ENCODE results near the gene RAB3GAP1. TPM values are rescaled to one million over a fixed set of nuclear protein-coding genes. Genes with fewer than 3 reads are reported as not detected.

RAB3GAP1 gene
- total RNA-seq, 1 donor from 2014 or later = 37.3 TPM

DNA sequence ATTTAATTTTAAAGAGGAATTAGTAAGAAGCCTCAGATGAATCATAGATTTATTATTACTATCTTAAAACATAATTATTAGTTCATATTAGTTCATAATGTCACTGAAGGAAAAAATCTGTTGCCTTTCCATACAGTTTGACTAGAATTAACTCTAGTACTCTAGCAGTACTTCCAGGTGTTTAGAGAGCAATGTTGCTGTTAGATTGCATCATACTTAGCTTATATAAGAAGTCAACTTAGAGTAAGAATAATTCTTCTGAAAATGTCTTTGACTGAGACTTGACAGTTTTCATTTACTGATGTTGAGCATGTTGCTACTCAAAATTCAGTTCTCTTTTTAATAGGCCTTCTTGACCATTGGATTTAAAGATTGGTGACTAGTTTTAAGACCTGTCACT is 4.7 kb downstream of the RAB3GAP1 start:
- no peaks in the 10 kb centered on the region for H3K9me3 Mint-ChIP-seq
- TF ChIP-seq, protein P1, sequence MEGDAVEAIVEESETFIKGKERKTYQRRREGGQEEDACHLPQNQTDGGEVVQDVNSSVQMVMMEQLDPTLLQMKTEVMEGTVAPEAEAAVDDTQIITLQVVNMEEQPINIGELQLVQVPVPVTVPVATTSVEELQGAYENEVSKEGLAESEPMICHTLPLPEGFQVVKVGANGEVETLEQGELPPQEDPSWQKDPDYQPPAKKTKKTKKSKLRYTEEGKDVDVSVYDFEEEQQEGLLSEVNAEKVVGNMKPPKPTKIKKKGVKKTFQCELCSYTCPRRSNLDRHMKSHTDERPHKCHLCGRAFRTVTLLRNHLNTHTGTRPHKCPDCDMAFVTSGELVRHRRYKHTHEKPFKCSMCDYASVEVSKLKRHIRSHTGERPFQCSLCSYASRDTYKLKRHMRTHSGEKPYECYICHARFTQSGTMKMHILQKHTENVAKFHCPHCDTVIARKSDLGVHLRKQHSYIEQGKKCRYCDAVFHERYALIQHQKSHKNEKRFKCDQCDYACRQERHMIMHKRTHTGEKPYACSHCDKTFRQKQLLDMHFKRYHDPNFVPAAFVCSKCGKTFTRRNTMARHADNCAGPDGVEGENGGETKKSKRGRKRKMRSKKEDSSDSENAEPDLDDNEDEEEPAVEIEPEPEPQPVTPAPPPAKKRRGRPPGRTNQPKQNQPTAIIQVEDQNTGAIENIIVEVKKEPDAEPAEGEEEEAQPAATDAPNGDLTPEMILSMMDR (IDR thresholded peaks at IDR 0.05; ENCODE audit: unreplicated experiment) = no peak
- no peak overlapping the region for H3K27ac Mint-ChIP-seq
- no peak for DNase-seq (ENCODE audit: low spot score in 2 of 2, unreplicated experiment in 2 of 2)
- H3K27me3 Mint-ChIP-seq (ENCODE audit: low read depth) = no peaks in the 10 kb centered on the region
- H3K4me1 Mint-ChIP-seq = peaks cover 17% of the 10 kb centered on the region
- peaks cover 18% of the 10 kb centered on the region for H3K36me3 Mint-ChIP-seq
- no peak overlapping the region for H3K4me3 Mint-ChIP-seq

DNA sequence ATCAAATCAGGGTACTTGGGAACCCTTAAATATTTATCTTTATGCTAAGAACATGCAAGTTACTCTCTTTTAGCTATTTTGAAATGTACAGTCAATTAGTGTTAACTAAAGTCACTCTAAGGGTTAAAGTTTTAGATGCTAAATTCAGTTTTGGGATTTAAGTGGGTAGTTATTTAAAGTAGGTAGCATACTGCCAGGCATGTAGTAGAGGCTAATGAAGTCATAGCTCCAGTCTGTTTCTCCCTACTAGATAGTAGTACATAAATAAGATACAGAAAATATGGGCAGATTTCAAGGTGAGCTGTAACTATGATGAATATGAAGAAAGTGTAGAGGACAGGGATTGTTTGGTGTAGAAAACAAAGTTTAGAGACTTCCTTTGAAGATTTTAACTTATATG is 7.5 kb downstream of the RAB3GAP1 start:
- TF ChIP-seq, protein P1 (IDR thresholded peaks at IDR 0.05; ENCODE audit: unreplicated experiment) = no peak
- Mint-ChIP-seq H3K9me3 (no peaks in the 10 kb centered on the region), H3K27me3 (ENCODE audit: low read depth) (no peaks in the 10 kb centered on the region), H3K4me3 (no peak overlapping the region), H3K27ac (no peak overlapping the region), H3K4me1 (no peaks in the 10 kb centered on the region), H3K36me3 (peaks cover 37% of the 10 kb centered on the region)
- no peak for DNase-seq (ENCODE audit: low spot score in 2 of 2, unreplicated experiment in 2 of 2)

DNA sequence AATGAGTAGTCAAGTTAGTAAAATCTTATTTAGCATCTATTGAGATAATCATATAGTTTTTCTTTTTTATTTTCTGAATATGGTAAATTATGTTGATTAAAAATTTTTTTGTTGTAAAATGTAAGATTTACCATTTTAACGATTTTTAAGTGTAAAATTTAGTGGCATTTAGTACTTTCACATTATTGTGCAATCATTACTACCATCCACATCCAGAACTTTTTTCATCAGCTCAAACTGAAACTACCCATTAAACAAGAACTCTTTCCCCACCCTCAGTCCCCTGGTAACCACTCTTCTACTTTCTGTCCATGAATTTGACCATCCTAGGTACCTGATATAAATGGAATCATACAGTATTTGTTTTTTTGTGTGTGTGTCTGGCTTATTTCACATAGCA is 11.1 kb downstream of the RAB3GAP1 start:
- Mint-ChIP-seq H3K36me3 (peaks cover 41% of the 10 kb centered on the region), H3K4me1 (no peaks in the 10 kb centered on the region), H3K4me3 (no peak overlapping the region), H3K9me3 (no peaks in the 10 kb centered on the region), H3K27me3 (ENCODE audit: low read depth) (no peaks in the 10 kb centered on the region), H3K27ac (no peak overlapping the region)
- TF ChIP-seq, protein P1 (IDR thresholded peaks at IDR 0.05; ENCODE audit: unreplicated experiment) = no peak
- no peak for DNase-seq (ENCODE audit: low spot score in 2 of 2, unreplicated experiment in 2 of 2)

DNA sequence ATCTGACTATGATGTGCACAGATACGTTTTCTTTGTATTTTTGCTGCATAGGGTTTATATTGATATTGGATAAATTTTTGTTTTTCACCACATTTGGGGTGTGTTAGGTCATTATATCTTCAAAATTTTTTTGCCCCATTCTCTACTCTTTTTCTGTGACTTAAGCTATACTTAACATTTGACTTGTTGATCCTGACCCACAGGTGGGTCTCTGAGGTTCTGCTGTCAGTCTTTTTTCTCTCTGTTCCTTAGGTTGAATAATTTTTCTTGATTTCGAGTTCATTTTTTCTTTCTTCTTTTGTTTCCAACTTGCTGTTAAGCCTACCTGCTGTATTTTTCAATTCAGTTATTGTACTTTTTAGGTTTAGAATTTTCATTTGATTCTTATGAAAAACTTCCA is 12.1 kb downstream of the RAB3GAP1 start:
- H3K4me1 Mint-ChIP-seq = no peaks in the 10 kb centered on the region
- H3K4me3 Mint-ChIP-seq = no peak overlapping the region
- DNase-seq (ENCODE audit: low spot score in 2 of 2, unreplicated experiment in 2 of 2) = no peak
- peaks cover 45% of the 10 kb centered on the region for H3K36me3 Mint-ChIP-seq
- no peak overlapping the region for H3K27ac Mint-ChIP-seq
- H3K9me3 Mint-ChIP-seq = peaks cover 6% of the 10 kb centered on the region
- TF ChIP-seq, protein P1 (IDR thresholded peaks at IDR 0.05; ENCODE audit: unreplicated experiment) = no peak
- no peaks in the 10 kb centered on the region for H3K27me3 Mint-ChIP-seq (ENCODE audit: low read depth)

DNA sequence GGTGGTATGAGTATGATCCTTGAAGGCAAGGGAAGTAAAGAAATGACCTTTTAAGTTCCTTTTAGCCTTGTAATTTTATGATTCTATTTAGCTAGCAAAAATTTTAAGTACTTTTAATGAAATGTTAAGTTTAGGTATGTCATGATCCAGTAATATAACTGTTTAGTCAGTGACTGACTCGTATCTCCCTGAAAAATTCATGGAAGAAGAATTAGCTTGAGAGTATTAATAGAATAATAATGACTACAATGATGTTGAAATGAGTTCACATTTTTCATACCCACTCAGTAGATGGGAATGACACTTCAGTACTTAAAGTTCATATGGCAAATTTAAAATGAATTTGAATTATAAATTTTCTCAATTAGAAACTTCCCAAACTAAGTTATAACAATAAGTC is 14.6 kb downstream of the RAB3GAP1 start:
- no peaks in the 10 kb centered on the region for H3K4me1 Mint-ChIP-seq
- H3K27ac Mint-ChIP-seq = no peak overlapping the region

More for the DNA sequence above, 14.6 kb downstream of the RAB3GAP1 start:
- Mint-ChIP-seq H3K27me3 (ENCODE audit: low read depth) (no peaks in the 10 kb centered on the region), H3K36me3 (peaks cover 53% of the 10 kb centered on the region), H3K4me3 (no peak overlapping the region), H3K9me3 (peaks cover 18% of the 10 kb centered on the region)
- DNase-seq (ENCODE audit: low spot score in 2 of 2, unreplicated experiment in 2 of 2) = no peak
- TF ChIP-seq, protein P1 (IDR thresholded peaks at IDR 0.05; ENCODE audit: unreplicated experiment) = no peak

Measured in mesothelial cell of epicardium (in vitro differentiated cells).